HCT116 (cell line): Measurements from ENCODE around the gene C2orf81.

Source experiments
- ATF3 ChIP-seq: IDR thresholded peaks from 2 replicates; pipeline ENCODE4 v1.6.1; 2012
- EGR1 ChIP-seq: IDR thresholded peaks from 2 replicates; pipeline ENCODE4 v1.6.1; 2012; ENCODE audit warnings: low read depth
- EZH2 ChIP-seq: fragments of 200-600 bp; sonication (generic); IDR thresholded peaks from 2 replicates; pipeline ENCODE4 v1.6.1; 2017; ENCODE audit warnings: antibody characterized with exemption, mixed run types
- EZH2phosphoT487 ChIP-seq: fragments of 200-600 bp; IDR thresholded peaks from 2 replicates; pipeline ENCODE4 v1.6.1; 2018; ENCODE audit warnings: antibody characterized with exemption, borderline replicate concordance
- JUND ChIP-seq: IDR thresholded peaks from 2 replicates; pipeline ENCODE4 v1.6.1; 2012
- POLR2A ChIP-seq: IDR thresholded peaks from 2 replicates; pipeline ENCODE4 v1.7.0; 2011; ENCODE audit warnings: borderline replicate concordance; ENCODE audit not compliant: insufficient read depth, insufficient read length; ENCODE audit errors: extremely low read depth
- POLR2AphosphoS5 ChIP-seq: IDR thresholded peaks from 2 replicates; pipeline ENCODE4 v1.6.1; 2011; ENCODE audit warnings: mild to moderate bottlenecking, low read depth, low read length, moderate library complexity
- RAD21 ChIP-seq: IDR thresholded peaks from 2 replicates; pipeline ENCODE4 v1.6.1; 2012; ENCODE audit warnings: low read depth, mild to moderate bottlenecking
- REST ChIP-seq: IDR thresholded peaks from 2 replicates; pipeline ENCODE4 v1.6.1; 2012; ENCODE audit warnings: low read depth
- SIN3A ChIP-seq: IDR thresholded peaks from 2 replicates; pipeline ENCODE4 v1.6.1; 2012; ENCODE audit warnings: low read depth
- ZNF274 ChIP-seq: fragments of 200-500 bp; sonication (Bioruptor generic); IDR thresholded peaks from 2 replicates; pipeline ENCODE4 v1.6.1; 2014; ENCODE audit warnings: mild to moderate bottlenecking, low read depth, low read length, inconsistent platforms
- TF ChIP-seq, protein P1 (sequence below), 3 experiments: fragments of 200-600 bp in 1 of 3; sonication (generic) in 1 of 3; IDR thresholded peaks in 2 of 3; conservative IDR thresholded peaks in 1 of 3; 2 replicates each; pipeline ENCODE4 v1.5.1; 2012 to 2017; ENCODE audit warnings: low read depth in 2 of 3, low read length in 2 of 3, antibody characterized with exemption in 1 of 3, borderline replicate concordance in 1 of 3, control low read depth in 1 of 3, mild to moderate bottlenecking in 1 of 3, mixed read lengths in 1 of 3, mixed run types in 1 of 3, moderate library complexity in 1 of 3; ENCODE audit not compliant: insufficient read depth in 1 of 3
- TF ChIP-seq, protein P2 (sequence below): IDR thresholded peaks from 2 replicates; pipeline ENCODE4 v1.6.1; 2012

DNA sequence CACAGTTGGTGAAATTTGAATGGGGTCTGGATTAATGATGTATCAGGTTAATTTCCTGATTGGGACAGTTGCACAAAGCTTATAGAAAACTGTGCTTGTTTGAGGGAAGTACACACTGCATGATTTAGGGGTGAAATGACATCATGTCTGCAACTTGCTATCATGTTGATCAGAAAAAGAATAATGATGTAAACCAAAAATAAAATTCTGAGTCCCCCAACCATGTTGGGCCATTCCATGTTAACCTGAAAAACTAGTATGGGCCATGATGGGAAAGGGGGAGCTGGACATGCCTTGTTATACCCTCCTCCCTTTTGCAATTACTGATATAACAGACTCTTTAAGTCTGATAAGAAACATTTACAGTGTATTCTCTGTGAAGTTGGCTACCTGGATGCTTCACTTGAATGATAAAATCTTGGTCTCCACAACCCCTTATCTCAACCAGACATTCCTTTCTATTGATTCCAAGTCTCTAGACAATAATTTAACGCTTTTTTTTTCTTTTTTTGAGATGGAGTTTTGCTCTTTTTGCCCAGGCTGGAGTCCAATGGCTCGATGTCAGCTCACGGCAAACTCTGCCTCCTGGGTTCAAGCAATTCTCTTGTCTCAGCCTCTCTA, 29.3 kb upstream of the C2orf81 start:
- TF ChIP-seq, protein P1, sequence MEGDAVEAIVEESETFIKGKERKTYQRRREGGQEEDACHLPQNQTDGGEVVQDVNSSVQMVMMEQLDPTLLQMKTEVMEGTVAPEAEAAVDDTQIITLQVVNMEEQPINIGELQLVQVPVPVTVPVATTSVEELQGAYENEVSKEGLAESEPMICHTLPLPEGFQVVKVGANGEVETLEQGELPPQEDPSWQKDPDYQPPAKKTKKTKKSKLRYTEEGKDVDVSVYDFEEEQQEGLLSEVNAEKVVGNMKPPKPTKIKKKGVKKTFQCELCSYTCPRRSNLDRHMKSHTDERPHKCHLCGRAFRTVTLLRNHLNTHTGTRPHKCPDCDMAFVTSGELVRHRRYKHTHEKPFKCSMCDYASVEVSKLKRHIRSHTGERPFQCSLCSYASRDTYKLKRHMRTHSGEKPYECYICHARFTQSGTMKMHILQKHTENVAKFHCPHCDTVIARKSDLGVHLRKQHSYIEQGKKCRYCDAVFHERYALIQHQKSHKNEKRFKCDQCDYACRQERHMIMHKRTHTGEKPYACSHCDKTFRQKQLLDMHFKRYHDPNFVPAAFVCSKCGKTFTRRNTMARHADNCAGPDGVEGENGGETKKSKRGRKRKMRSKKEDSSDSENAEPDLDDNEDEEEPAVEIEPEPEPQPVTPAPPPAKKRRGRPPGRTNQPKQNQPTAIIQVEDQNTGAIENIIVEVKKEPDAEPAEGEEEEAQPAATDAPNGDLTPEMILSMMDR (IDR thresholded peaks at IDR 0.05 in 2 of 3, conservative IDR thresholded peaks at IDR 0.05 in 1 of 3; ENCODE audit: borderline replicate concordance in 1 of 3, insufficient read depth in 1 of 3, low read depth in 2 of 3, low read length in 2 of 3): no peak
- no peak for TF ChIP-seq JUND
- no peak for TF ChIP-seq RAD21
- TF ChIP-seq EZH2phosphoT487: no peak
- no peak for TF ChIP-seq EGR1
- TF ChIP-seq POLR2A: no peak
- TF ChIP-seq POLR2AphosphoS5: no peak
- TF ChIP-seq REST: no peak
- no peak for TF ChIP-seq ATF3
- TF ChIP-seq, protein P2, sequence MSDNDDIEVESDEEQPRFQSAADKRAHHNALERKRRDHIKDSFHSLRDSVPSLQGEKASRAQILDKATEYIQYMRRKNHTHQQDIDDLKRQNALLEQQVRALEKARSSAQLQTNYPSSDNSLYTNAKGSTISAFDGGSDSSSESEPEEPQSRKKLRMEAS: no peak
- TF ChIP-seq ZNF274: no peak
- TF ChIP-seq EZH2: no peak
- TF ChIP-seq SIN3A: no peak
